Neutrophil (primary cell): ENCODE measurements around the gene KASH5.

Experiments used
- H3K27ac ChIP-seq: fragments of 200-600 bp; sonication (generic); 2 replicates; pipeline ENCODE4 v1.5.1; 2016; ENCODE audit warnings: mild to moderate bottlenecking, moderate library complexity
- H3K27me3 ChIP-seq: fragments of 200-600 bp; sonication (generic); 2 replicates; pipeline ENCODE4 v1.6.0; 2016; ENCODE audit warnings: mild to moderate bottlenecking
- H3K36me3 ChIP-seq: fragments of 200-600 bp; sonication (generic); 2 replicates; pipeline ENCODE4 v1.5.1; 2017
- H3K4me1 ChIP-seq, 2 experiments: fragments of 200-600 bp in 1 of 2; sonication (generic) in 1 of 2; 1 replicate in 1 of 2; 2 replicates in 1 of 2; pipeline versions ENCODE4 v1.5.1 to v1.6.1; 2013 to 2016; ENCODE audit warnings: low read depth in 1 of 2, low read length in 1 of 2, mild to moderate bottlenecking in 1 of 2, moderate library complexity in 1 of 2; ENCODE audit not compliant: control insufficient read depth in 1 of 2, insufficient read depth in 1 of 2
- H3K4me3 ChIP-seq, 2 experiments: fragments of 200-600 bp in 1 of 2; sonication (generic) in 1 of 2; 1 replicate in 1 of 2; 2 replicates in 1 of 2; pipeline ENCODE4 v1.5.1; 2013 to 2016; ENCODE audit warnings: low read depth in 1 of 2, low read length in 1 of 2, mild to moderate bottlenecking in 1 of 2, moderate library complexity in 1 of 2
- H3K9me3 ChIP-seq: fragments of 200-600 bp; sonication (generic); 2 replicates; pipeline ENCODE4 v1.5.1; 2016
- CTCF ChIP-seq: fragments of 200-600 bp; sonication (generic); IDR thresholded peaks from 2 replicates; pipeline ENCODE4 v1.5.1; 2016; ENCODE audit warnings: antibody characterized with exemption

Gene KASH5

GRCh38 chr19:49417088-49417487 lies 29.0 kb downstream of the KASH5 start:
- no peak overlapping the region for H3K4me3 ChIP-seq
- H3K9me3 ChIP-seq, result no peaks in the 10 kb centered on the region
- H3K27me3 ChIP-seq, result peaks cover 36% of the 10 kb centered on the region
- no peaks in the 10 kb centered on the region for H3K36me3 ChIP-seq
- H3K27ac ChIP-seq, result no peak overlapping the region
- TF ChIP-seq CTCF, result no peak
- H3K4me1 ChIP-seq, result peaks cover 11% of the 10 kb centered on the region in 2 experiments

- Histone ChIP-seq H3K4me1 (peaks cover 19 to 25% of the 10 kb centered on the region in 2 experiments), H3K27ac (no peak overlapping the region), H3K27me3 (peaks cover 50% of the 10 kb centered on the region), H3K9me3 (no peaks in the 10 kb centered on the region), H3K36me3 (no peaks in the 10 kb centered on the region), H3K4me3 (no peak overlapping the region)
- no peak for TF ChIP-seq CTCF
Measured at GRCh38 chr19:49418511-49418910, 30.5 kb downstream of the KASH5 start.

GRCh38 chr19:49419173-49419572 lies 31.1 kb downstream of the KASH5 start:
- H3K27me3 ChIP-seq, result peaks cover 57% of the 10 kb centered on the region
- H3K4me1 ChIP-seq, result peaks cover 19 to 25% of the 10 kb centered on the region in 2 experiments
- no peaks in the 10 kb centered on the region for H3K9me3 ChIP-seq
- H3K4me3 ChIP-seq, result no peak overlapping the region
- no peak overlapping the region for H3K27ac ChIP-seq
- H3K36me3 ChIP-seq, result no peaks in the 10 kb centered on the region
- no peak for TF ChIP-seq CTCF

- H3K4me1 ChIP-seq, result peaks cover 19 to 25% of the 10 kb centered on the region in 2 experiments
- no peaks in the 10 kb centered on the region for H3K9me3 ChIP-seq
- H3K4me3 ChIP-seq, result no peak overlapping the region
- H3K27me3 ChIP-seq, result peaks cover 67% of the 10 kb centered on the region
- no peak overlapping the region for H3K27ac ChIP-seq
- H3K36me3 ChIP-seq, result no peaks in the 10 kb centered on the region
- no peak for TF ChIP-seq CTCF
Measured at GRCh38 chr19:49420227-49420626, 32.2 kb downstream of the KASH5 start.

- peaks cover 77% of the 10 kb centered on the region for H3K27me3 ChIP-seq
- peaks cover 19 to 25% of the 10 kb centered on the region in 2 experiments for H3K4me1 ChIP-seq
- TF ChIP-seq CTCF, result no peak
- H3K4me3 ChIP-seq, result no peak overlapping the region
- no peak overlapping the region for H3K27ac ChIP-seq
- H3K36me3 ChIP-seq, result no peaks in the 10 kb centered on the region
- no peaks in the 10 kb centered on the region for H3K9me3 ChIP-seq
Measured at GRCh38 chr19:49421039-49421877, 33.2 kb downstream of the KASH5 start.
